Measurements from ENCODE around the gene MDP1. TPM values are rescaled to one million over a fixed set of nuclear protein-coding genes. Genes with fewer than 3 reads are reported as not detected.
A peak's percentile ranks its signal among the peaks of the same experiment; 100 is the strongest.

Gene MDP1
- 10 to 100 TPM in 3 of 4 donors, 1 to 10 TPM in 1; 8.3 to 16.9 (median 11.3) TPM for polyA plus RNA-seq (ENCODE audit: insufficient read length in 4 of 4)

DNA sequence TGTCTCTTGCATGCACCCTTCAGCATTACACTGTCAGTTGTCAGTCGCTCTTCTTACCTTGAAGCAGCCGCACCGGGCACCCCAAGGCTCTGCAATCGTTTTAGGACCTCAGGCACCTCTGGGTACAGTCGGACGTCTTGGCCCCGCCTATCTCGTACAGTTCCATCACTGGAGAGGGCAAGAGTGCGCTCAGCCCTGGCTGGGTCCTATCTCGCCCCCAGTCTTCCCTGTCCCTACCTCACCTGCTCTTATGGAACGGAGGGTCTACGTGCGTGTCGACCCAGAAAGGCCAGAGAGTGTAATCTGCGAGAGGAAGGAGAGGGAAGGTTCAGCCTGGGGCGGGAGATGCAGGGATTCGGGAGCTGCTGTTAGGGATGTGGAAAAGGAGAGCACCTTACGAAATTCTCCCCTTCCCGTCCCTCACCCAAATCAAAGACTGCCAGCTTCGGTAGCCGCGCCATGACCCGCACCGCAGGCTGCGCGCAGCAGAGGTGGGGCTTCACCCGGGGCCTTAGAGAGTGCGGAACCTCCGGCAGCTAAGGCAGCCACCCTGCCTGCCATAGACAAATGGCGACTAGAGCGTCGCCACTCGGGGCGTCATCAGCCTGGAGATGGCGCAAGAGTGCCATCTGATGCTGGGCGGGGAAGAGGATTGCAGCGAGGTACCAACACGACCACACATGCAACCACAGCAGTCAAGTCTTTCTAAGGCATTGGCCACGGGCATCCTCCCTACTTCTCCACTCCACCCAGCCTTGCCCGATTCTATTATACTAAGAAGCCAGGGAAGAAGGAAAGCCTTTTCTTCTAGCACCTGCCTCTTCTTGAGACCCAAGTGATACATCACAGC lies at the start of gene MDP1:
Gene MDP1, minus strand, starts transcription at position 572 of the 850 bp plus-strand sequence. Its CDS starts 111 bp downstream, at position 461.
- DNase-seq (ENCODE audit: low read depth in 4 of 4, low spot score in 3 of 4), result peak in 3 of 4 donors; percentile 68 to 75 (median 71)

DNA sequence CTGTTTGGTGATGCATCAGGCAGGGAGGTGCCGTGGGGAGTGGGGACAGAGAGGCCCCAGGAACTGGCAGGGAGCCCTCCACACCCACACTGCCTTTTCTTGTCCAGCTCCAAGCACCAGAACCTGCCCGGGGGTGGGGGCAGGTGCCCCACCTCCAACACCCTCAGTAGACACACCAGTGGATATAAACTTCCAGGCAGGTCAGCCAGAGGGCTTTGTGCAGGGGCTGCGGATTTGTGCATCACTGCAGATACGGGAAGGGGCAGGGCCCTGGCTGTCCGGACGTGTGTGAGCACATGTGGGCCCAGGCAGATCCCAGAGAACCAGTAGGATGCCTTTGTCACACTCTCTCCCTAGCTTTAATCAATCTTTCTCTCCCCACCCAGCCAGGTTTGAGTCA lies 48.4 kb upstream of the MDP1 start:
- no peak for DNase-seq (ENCODE audit: low read depth in 4 of 4, low spot score in 3 of 4)

DNA sequence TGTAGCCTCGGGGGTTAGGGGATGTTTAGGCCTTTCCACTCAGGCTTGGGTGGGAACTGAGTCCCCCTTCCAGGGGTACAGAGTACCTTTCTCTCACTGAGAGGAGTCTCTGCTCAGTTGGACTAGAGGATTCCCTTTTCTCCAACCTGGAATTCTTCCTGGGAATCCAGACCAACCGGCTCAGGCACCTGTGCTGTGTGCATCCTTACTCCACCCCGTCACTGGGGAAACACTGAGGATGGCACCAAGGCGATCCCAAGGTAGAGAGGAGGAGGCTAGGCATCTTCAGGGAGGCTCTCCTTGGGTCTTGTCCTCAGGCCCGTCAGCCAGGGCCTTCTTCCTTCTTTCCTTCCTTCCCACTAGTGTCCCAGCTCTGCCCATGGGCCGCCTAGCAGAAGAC lies 48.0 kb upstream of the MDP1 start:
- DNase-seq (ENCODE audit: low read depth in 4 of 4, low spot score in 3 of 4), result no peak

DNA sequence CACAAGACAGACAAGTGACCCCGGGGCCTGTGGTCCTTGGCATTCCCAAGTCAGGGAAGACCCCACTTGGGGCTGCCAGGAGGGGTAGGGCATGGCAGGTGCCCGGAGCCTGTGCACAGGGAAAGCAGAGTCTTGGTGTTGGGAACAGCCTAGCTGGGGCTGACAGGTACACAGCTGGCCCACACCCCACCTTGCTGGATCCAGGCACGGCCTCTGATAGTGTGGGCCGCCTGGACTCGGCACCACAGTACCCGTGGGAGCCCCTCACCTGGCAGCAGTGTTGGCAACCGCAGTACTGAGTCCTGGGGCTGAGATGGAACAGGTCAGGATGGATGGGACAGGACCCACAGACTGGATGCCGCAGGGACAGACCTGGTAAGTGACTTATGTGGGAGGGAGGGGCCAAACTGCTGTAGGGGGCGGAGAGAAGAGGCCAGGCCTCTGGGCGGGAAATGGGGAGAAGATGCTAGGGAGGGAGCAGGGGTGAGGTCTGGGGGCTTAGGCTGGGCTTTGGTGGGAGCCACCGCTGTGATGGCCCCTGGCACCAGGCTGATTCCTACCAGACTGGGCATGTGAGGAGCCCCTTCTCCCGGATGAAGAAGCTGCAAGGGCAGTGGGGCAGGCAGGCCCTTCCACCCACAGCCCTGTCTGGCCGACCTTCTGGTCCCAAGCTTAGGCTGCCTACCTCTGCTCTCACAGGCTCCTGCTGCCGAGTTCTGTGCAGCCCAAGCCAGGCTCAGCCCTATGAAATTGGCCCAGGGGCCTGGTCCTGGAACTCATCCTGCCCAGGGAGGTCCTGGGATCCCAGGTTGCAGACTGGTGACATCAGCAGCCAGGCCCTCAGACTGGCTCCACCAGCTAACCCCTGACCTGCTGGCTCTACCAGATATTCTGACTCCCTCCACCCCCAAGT lies 47.2 kb upstream of the MDP1 start, which contains the start of gene TGM1:
Gene TGM1, minus strand, starts transcription at position 357 of the 913 bp plus-strand sequence. CDS start 825 bp downstream, outside the sequence.
- DNase-seq (ENCODE audit: low read depth in 4 of 4, low spot score in 3 of 4), result no peak

DNA sequence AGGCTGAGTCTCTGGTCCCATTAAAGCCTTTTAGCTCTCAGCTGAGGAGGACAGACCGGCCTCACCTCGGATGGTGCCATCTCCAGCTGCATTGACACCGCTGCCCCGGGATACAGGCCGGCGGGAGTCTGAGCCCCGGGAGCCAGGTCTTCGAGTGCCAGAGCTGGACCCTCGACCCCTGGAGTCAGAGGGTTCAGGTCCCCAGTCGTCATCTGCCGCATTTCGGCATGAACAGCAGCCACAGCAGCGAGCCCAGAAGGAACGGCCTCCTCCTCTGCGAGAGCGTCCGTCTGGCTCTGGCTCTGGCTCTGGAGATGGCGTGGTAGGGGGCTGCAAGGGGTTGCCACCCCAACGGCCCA lies 46.1 kb upstream of the MDP1 start:
- no peak for DNase-seq (ENCODE audit: low read depth in 4 of 4, low spot score in 3 of 4)

GRCh38 chr14:24261256-24261968 lies 45.5 kb upstream of the MDP1 start:
- DNase-seq (ENCODE audit: low read depth in 4 of 4, low spot score in 3 of 4), result no peak

DNA sequence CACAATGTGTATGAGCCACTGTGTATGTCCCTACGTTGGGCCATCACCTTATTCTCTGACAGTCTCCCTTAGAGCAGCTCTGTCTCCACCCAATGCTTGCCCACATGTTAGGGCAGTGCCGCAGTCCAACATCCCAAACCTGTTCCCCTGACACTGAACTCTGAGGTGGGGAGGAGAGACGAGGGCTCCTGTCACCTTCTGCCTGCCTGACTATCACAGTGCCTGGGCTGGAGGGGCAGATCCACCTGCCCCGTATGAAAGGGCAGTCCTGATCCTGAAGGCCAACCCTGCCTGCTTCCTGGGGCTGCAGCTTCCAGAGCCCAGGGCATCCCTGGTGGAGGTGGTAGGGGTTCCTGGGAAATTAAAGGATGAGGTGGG lies 44.9 kb upstream of the MDP1 start:
- no peak for DNase-seq (ENCODE audit: low read depth in 4 of 4, low spot score in 3 of 4)

- DNase-seq (ENCODE audit: low read depth in 4 of 4, low spot score in 3 of 4), result no peak
Measured at GRCh38 chr14:24260026-24260779, 44.3 kb upstream of the MDP1 start.

DNA sequence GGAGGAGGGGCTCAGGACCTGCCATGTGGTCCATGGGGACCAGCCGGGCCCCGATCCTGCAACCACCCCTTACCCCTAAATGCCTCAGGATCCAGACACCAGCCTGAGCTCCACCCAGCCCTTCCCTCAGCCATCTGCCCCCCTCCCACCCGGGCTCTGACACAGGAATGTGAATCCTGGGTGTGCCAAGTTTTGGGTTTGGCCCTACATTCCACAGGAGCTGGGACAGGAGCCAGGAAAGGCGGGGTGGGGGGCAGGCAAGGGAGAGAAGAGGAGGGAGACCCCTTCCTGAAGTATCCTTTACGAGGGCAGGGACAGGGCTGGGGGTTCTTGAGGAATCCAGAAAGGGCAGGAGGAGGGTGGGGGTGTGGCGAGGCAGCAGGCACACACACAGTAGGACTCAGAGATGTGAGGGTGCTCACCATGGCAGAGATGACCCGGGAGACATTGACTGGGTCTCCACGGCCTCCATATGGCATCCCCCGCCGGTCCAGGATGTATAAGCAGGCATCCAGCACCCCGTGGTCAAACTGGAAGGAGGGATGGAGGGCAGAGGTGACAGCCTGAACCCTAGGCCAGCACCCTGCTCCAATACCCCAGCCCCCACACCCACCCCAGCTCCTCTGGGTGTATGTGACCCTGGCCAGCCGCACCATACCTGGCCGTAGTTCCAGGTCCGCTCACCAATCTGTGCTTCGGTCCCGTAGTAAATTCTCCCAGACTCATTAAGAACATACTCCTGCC lies 43.6 kb upstream of the MDP1 start:
- DNase-seq (ENCODE audit: low read depth in 4 of 4, low spot score in 3 of 4), result no peak

DNA sequence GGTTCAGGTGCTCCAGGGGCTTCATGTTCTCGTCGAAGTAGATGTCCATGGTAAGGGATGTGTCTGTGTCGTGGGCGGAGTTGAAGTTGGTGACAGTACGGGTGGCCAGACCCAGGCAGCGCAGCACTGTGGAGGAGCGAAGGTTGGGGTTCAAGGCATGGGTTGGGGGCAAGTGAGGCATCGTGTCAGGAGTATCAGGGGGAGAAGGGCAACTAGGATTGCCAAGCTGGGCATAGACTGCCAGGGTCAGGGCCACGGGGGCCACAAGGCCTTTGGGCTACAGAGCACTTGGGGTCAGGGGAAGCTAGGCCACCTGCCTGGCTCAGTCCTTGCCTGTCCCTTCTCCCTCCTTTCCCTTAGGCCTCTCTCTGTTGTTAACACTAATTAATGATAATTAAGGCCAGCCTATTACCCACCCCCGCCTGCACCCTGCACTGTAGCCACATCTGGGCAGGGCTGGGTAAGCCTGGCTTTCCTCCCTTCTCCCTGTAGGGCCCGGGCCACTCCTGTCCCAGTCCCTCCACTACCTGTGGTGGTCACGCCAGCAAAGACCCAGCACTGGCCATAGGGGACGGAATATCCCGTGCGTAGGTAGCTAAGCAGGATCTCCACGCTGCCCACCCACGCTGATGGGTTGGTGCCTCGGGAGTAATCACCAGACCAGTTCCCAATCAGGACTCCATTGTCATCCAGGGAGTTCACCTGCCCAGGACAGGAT lies 42.8 kb upstream of the MDP1 start:
- no peak for DNase-seq (ENCODE audit: low read depth in 4 of 4, low spot score in 3 of 4)

GRCh38 chr14:24258119-24258518 lies 42.3 kb upstream of the MDP1 start:
- DNase-seq (ENCODE audit: low read depth in 4 of 4, low spot score in 3 of 4), result no peak

DNA sequence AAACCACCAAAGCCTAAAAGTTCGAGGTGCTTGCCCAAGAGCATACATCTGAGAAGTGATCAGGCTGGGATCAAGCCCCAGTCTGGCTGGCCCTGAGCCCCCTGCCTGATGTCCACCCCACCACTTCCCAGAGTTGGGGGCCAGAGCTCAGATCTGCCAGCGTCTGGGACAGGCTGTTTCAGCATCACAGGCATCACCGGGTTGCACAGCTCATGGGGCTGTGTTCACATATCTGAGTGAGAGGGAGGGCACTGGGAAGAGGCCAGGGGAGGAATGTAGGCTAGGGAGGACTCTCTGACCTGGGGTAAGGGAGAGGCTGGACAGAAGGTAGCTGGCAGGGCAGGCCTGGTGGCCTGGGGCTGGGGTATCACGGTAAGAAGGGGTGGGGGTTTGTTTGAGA lies 41.1 kb upstream of the MDP1 start:
- DNase-seq (ENCODE audit: low read depth in 4 of 4, low spot score in 3 of 4), result no peak

DNA sequence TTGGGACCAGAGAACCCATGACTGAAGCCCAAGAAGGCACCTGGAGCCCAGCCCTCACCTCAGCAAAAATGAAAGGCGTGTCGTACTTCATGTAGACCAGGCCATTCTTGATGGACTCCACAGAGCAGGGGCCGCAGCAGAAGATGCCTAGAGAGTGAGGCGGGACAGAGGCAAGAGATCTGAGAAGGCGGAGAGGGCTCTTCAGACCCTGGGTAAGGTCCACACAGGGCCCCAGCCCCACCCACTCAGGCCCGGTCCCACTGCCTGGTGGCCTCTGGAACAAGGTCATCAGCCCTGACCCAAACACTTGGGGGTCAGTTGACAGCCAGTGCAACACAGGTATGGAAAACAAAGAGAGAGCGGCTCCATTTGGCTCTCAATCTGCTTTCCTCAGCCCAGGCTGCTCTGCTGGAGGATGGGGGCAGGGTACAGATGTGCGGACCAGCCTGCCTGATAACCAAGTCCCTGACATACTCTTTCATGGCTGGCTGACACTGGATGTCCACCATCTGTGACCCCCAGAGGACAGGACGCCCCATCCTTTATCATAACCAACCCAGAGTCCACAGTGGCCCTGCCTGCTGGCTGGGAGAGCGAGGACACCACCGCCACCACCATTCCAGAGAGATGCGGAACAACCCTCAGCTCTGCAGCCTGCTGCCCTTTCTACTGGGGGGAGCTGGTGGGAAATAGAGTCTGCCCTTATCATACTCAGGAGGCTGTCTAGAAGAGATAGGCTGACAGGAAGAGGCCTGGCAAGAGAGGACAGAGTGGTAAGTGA lies 40.3 kb upstream of the MDP1 start:
- DNase-seq (ENCODE audit: low read depth in 4 of 4, low spot score in 3 of 4), result no peak

DNA sequence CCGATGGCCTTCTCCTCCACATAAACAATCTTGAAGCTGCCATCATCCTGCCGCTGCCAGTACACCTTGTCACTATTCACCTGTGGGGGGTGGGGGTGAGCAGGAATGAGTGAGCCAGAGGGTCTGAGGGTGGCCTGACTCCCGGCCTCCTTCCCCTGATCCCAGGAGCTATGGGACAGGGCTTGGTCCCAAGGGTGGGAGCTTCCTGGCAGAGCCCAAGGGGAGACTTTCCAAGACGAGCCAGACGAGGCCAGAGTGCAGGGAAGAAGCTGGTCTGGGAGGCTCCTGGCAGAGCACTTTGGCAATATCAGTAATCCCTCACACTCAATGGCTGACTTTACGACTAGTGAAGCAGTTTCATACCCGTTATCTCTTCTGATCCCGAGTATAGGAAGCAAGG lies 39.6 kb upstream of the MDP1 start:
- no peak for DNase-seq (ENCODE audit: low read depth in 4 of 4, low spot score in 3 of 4)

GRCh38 chr14:24254630-24255392 lies 38.9 kb upstream of the MDP1 start:
- DNase-seq (ENCODE audit: low read depth in 4 of 4, low spot score in 3 of 4), result no peak

- no peak for DNase-seq (ENCODE audit: low read depth in 4 of 4, low spot score in 3 of 4)
Measured at GRCh38 chr14:24253936-24254335, 38.1 kb upstream of the MDP1 start.

Data from left renal pelvis (tissue), 4 donors.